Epithelial cell of umbilical artery (primary cell): ENCODE data around the gene DMPK. TPM values are rescaled to one million over a fixed set of nuclear protein-coding genes. Genes with fewer than 3 reads are reported as not detected.

ENCODE experiments used
- total RNA-seq: library from RNA; depleted of rRNA; stranded (reverse); fragments of >200 nt; gene quantifications from 2 replicates; pipeline ENCODE4 v1.2.3, GENCODE V29; 2014

The DMPK gene, protein sequence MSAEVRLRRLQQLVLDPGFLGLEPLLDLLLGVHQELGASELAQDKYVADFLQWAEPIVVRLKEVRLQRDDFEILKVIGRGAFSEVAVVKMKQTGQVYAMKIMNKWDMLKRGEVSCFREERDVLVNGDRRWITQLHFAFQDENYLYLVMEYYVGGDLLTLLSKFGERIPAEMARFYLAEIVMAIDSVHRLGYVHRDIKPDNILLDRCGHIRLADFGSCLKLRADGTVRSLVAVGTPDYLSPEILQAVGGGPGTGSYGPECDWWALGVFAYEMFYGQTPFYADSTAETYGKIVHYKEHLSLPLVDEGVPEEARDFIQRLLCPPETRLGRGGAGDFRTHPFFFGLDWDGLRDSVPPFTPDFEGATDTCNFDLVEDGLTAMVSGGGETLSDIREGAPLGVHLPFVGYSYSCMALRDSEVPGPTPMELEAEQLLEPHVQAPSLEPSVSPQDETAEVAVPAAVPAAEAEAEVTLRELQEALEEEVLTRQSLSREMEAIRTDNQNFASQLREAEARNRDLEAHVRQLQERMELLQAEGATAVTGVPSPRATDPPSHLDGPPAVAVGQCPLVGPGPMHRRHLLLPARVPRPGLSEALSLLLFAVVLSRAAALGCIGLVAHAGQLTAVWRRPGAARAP
- 5.5 and 6.5 TPM in 2 replicates for total RNA-seq

DNA sequence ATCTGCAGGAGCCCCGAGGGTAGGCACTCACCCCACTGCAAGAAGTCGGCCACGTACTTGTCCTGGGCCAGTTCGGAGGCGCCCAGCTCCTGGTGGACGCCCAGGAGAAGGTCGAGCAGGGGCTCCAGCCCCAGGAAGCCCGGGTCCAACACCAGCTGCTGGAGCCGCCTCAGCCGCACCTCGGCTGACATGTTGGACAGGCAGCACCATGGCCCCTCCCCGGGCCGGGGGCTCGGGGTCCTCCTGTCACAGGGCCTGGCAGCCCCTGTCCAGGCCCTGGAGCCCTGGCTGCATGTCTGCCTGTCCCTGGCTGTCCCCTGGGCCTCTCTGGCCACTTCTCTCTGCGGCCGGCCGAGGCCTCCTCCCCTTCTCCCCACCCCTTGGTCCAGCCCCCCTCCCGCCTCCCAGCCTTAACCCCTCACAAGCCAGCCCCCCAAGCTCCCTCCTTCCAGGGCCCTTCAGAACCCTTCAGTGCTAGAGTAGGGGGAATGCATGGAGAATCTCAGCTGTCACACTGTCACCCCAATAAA, at the start of gene DMPK:
DMPK (minus strand) TSS at position 329 of the 530 bp plus-strand sequence; CDS start at position 191, 138 bp downstream.

GRCh38 chr19:45814851-45815480, 32.7 kb upstream of the DMPK start, which contains the start of gene RSPH6A:
TSS of gene RSPH6A (minus strand) at chr19:45815308. CDS start at chr19:45815176, 132 bp downstream.

DNA sequence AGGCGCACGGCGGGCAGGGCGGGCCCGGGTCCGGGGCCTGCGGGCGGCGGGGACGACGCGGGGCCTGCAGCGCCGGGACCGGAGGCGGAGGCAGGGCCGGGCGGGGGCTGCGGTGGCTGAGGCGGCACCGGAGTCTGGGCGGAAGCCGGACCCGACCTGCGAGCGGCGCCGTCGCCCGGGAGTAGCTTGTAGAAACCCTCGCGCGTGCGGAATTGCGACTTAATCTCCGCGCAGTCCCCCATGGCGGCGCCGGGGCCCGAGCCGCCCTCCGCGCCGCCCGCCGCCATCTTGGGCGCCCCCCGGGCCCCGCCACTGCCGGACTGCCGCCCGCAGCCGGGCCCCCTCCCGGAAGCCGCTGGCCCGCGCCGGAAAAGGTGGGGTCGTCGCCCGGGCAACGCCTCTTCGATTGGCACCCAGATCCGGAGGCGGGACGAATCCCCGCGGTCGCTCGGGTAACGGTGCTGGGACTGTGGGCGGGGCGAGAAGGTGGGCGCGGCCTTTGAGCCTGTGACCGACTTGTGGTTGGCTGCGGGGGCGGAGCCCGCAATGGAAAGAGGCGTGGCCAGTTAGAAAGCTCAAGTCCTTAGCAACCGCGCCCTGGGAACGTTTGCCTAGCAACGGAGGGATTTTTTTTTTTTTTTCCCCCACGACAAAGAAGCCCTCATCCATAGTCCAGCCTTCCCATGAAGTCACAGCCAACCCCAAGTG, 10.3 kb upstream of the DMPK start, which contains the start of gene DMWD:
DMWD (minus strand) TSS at position 376 of the 708 bp plus-strand sequence; CDS start at position 287, 89 bp downstream.

GRCh38 chr19:45768984-45769782, 13.1 kb downstream of the DMPK start, which contains the start of gene SIX5:
TSS of gene SIX5 (minus strand) at chr19:45769252. CDS start at chr19:45768844, 408 bp downstream.

DNA sequence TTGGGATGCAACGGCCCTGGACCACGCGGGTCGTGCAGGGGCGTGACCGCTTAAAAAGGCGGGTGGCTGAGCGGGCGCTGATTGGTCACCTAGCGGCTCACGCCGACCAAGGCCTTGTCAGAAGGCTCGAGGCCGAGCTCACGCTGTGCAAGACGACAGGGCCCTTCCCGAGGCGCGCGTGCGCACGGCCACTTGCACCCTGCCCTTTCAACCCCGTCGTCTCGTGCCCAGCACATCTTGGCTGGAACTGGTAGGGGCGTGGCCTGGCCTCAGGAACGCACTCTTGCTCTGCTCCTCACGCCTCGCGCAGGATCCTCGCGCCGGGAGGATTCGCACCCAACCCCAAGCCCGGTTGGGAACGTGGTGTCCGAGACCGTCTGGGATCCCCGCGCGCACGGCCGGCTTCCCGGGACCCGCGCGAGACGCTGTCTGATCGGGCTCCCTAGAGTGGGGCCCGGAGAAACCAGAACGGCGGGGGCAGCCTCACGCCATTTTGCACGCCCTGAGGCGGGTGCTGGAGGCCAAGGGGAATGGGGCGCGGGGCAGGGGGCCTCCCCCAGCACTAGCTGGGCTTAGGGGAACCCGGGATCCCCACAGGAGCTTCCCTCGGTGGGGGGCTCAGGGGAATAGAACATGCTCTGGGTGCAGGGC, 49.0 kb downstream of the DMPK start, which contains the start of gene MEIOSIN:
MEIOSIN (plus strand) TSS at position 280 of the 651 bp plus-strand sequence. CDS start 1,938 bp downstream, outside the sequence.

DNA sequence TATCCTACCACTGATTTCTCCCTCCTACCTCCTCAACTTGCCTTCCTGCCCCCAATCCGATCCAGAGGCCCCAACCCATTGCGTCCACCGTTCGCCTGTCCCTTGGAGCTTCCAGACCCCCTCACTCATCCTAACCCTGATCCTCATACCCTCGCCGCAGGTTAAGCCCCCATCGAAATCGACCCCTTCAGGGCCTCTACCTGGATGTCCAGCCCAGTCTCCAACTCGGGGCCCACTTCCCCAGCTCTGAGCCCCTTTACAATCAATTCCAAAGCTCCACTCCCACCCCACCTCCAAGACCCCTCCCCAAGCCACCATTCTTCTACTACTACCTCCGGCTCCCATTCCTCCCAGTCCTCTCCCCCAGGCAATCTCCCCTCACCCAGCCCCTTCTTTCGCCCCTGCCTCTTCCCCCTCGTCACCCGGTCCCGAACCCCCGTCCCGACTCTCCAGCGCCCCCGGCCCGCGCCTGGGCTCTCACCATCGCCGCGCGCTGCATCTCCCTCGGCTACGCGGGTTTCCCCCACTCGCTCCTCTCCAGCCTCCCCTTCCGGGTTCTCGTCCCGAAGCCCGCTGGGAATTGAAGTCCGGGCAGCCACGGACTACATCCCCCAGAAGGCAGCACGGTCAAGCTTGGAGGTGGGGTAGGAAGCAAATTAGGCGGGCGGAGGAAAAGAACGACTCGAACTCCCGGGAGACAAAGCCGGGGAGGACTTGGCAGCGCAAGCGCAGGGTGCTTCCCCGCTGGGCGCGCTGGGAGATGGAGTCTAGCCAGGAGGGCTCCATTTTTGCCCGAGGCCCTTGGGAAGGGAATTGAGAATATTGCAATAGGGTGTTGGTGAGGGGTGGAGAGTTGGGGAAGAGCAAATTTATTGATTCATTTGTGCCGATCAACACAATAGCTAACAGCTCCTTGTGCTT, 51.7 kb downstream of the DMPK start, which contains the start of gene FBXO46:
FBXO46 (minus strand) TSS at position 529 of the 921 bp plus-strand sequence. CDS start 17,401 bp downstream, outside the sequence.

Other genes with a start within 250 kb of the DMPK start
- gene OPA3, start 197.7 kb downstream of the DMPK start, total RNA-seq = 4.5 and 5.6 TPM in 2 replicates
- 1.5 and 4.2 TPM in 2 replicates for gene GPR4, start 180.3 kb downstream of the DMPK start, total RNA-seq
- 17.5 and 37.1 TPM in 2 replicates for gene EML2, start 143.1 kb downstream of the DMPK start, total RNA-seq
- gene GIPR, start 114.3 kb downstream of the DMPK start, total RNA-seq = 0.15 TPM in 1 of 2 replicates, not detected in the other
- gene SNRPD2, start 90.5 kb downstream of the DMPK start, total RNA-seq = 461 and 713 TPM in 2 replicates
- gene QPCTL, start 89.8 kb downstream of the DMPK start, total RNA-seq = 16.7 and 26.0 TPM in 2 replicates
- 4.3 and 5.5 TPM in 2 replicates for gene FBXO46, start 51.6 kb downstream of the DMPK start, total RNA-seq
- not detected in 2 replicates for gene MEIOSIN, start 49.1 kb downstream of the DMPK start, total RNA-seq
- 4.9 and 5.8 TPM in 2 replicates for gene SIX5, start 13.2 kb downstream of the DMPK start, total RNA-seq
- gene DMWD, start 10.4 kb upstream of the DMPK start, total RNA-seq = 18.5 and 20.1 TPM in 2 replicates
- gene RSPH6A, start 32.8 kb upstream of the DMPK start, total RNA-seq = 0.15 TPM in 1 of 2 replicates, not detected in the other
- 23.1 and 32.1 TPM in 2 replicates for gene SYMPK, start 80.7 kb upstream of the DMPK start, total RNA-seq
- gene FOXA3, start 81.8 kb upstream of the DMPK start, total RNA-seq = under 0.01 TPM in 1 of 2 replicates, not detected in the other
- gene IRF2BP1, start 103.7 kb upstream of the DMPK start, total RNA-seq = 21.1 and 22.2 TPM in 2 replicates
- 1.1 and 1.6 TPM in 2 replicates for gene MYPOP, start 120.1 kb upstream of the DMPK start, total RNA-seq
- gene NANOS2, start 132.3 kb upstream of the DMPK start, total RNA-seq = not detected in 2 replicates
- gene NOVA2, start 191.4 kb upstream of the DMPK start, total RNA-seq = 2.1 and 3.2 TPM in 2 replicates
- 8.8 and 14.0 TPM in 2 replicates for gene CCDC61, start 213.0 kb upstream of the DMPK start, total RNA-seq
- gene PGLYRP1, start 240.6 kb upstream of the DMPK start, total RNA-seq = not detected in 2 replicates